GM21619 (cell line): ENCODE results near the gene PTPN6.

ENCODE experiments used
- ATAC-seq: cut with Tn5 transposase; IDR thresholded peaks from one replicate; pipeline ENCODE4 v1.9.1; 2021; ENCODE audit not compliant: unreplicated experiment

Gene PTPN6

GRCh38 chr12:6954316-6955107 lies 3.4 kb downstream of the PTPN6 start:
- ATAC-seq: no peak

GRCh38 chr12:6955108-6956020 lies 4.2 kb downstream of the PTPN6 start:
- ATAC-seq: no peak

- ATAC-seq: no peak
Observed at GRCh38 chr12:6956021-6956727, 5.0 kb downstream of the PTPN6 start.

GRCh38 chr12:6957151-6957701 lies 6.1 kb downstream of the PTPN6 start:
- no peak for ATAC-seq

GRCh38 chr12:6957741-6958608 lies 6.8 kb downstream of the PTPN6 start:
- ATAC-seq: no peak

GRCh38 chr12:6958609-6959057 lies 7.5 kb downstream of the PTPN6 start:
- ATAC-seq: no peak

GRCh38 chr12:6959058-6959804 lies 8.1 kb downstream of the PTPN6 start:
- ATAC-seq: peak; percentile 50

GRCh38 chr12:6959805-6960592 lies 8.8 kb downstream of the PTPN6 start:
- no peak for ATAC-seq

- ATAC-seq: no peak
Observed at GRCh38 chr12:6960593-6961277, 9.6 kb downstream of the PTPN6 start.

GRCh38 chr12:6961278-6961694 lies 10.1 kb downstream of the PTPN6 start:
- no peak for ATAC-seq

GRCh38 chr12:6961695-6962284 lies 10.6 kb downstream of the PTPN6 start:
- no peak for ATAC-seq

- ATAC-seq: no peak
Observed at GRCh38 chr12:6962285-6963015, 11.3 kb downstream of the PTPN6 start.

- ATAC-seq: no peak
Observed at GRCh38 chr12:6963016-6963731, 12.0 kb downstream of the PTPN6 start.

GRCh38 chr12:6963791-6964413 lies 12.7 kb downstream of the PTPN6 start:
- no peak for ATAC-seq

- no peak for ATAC-seq
Observed at GRCh38 chr12:6964605-6965025, 13.5 kb downstream of the PTPN6 start.
